Panc1 (cell line): ENCODE results near the gene OARD1.
A peak's percentile ranks its signal among the peaks of the same experiment; 100 is the strongest.

Experiments
- CTCF ChIP-seq: fragments of 450-650 bp; IDR thresholded peaks from 2 replicates; pipeline ENCODE4 v1.5.1; 2017; ENCODE audit warnings: mild to moderate bottlenecking
- POLR2AphosphoS5 ChIP-seq: IDR thresholded peaks from 2 replicates; pipeline ENCODE4 v1.6.1; 2012; ENCODE audit warnings: mild to moderate bottlenecking, low read depth, low read length, moderate library complexity
- TCF7L2 ChIP-seq: IDR thresholded peaks from 2 replicates; pipeline ENCODE4 v1.6.1; 2011; ENCODE audit warnings: mild to moderate bottlenecking, low read depth, low read length, inconsistent platforms
- TF ChIP-seq, protein P1 (sequence below), 2 experiments: IDR thresholded peaks; 2 replicates each; pipeline ENCODE4 v1.6.1; 2011 to 2012; ENCODE audit warnings: low read depth in 2 of 2, control low read depth in 1 of 2, low read length in 1 of 2, mild to moderate bottlenecking in 1 of 2, moderate library complexity in 1 of 2; ENCODE audit not compliant: insufficient read depth in 1 of 2

DNA sequence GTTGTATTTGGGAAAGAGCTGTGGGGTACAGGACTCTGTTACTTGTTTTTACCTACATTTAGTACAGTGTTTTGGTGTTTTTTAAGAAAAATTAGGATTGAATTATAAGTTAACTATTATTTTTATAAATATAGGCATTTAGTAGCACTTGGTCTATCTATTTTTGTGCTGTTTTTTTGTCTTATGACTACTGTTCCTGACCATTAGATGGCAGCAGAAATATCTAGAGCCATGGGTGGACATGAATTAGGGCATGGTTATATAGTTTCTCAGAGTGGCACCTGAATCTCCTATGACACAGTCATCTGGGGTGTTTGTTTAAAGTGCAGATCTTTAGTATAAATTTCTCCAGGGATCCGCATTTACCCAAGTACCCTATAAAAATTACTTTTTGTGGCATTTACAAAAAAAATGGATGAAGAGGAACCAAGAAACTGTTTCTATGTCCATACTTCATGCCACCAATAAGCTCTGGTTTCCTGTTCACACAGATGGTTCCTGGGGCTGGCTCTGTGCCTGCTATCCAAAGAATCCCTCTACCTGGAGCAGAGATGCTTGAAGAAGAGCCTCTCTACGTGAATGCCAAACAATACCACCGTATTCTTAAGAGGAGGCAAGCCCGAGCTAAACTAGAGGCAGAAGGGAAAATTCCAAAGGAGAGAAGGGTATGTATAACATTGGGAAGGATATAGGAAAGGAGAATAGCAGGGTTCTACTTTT is 20.4 kb upstream of the OARD1 start:
- TF ChIP-seq CTCF = peak; percentile 64; the same call in 1 of the 2 replicates
- TF ChIP-seq, protein P1, sequence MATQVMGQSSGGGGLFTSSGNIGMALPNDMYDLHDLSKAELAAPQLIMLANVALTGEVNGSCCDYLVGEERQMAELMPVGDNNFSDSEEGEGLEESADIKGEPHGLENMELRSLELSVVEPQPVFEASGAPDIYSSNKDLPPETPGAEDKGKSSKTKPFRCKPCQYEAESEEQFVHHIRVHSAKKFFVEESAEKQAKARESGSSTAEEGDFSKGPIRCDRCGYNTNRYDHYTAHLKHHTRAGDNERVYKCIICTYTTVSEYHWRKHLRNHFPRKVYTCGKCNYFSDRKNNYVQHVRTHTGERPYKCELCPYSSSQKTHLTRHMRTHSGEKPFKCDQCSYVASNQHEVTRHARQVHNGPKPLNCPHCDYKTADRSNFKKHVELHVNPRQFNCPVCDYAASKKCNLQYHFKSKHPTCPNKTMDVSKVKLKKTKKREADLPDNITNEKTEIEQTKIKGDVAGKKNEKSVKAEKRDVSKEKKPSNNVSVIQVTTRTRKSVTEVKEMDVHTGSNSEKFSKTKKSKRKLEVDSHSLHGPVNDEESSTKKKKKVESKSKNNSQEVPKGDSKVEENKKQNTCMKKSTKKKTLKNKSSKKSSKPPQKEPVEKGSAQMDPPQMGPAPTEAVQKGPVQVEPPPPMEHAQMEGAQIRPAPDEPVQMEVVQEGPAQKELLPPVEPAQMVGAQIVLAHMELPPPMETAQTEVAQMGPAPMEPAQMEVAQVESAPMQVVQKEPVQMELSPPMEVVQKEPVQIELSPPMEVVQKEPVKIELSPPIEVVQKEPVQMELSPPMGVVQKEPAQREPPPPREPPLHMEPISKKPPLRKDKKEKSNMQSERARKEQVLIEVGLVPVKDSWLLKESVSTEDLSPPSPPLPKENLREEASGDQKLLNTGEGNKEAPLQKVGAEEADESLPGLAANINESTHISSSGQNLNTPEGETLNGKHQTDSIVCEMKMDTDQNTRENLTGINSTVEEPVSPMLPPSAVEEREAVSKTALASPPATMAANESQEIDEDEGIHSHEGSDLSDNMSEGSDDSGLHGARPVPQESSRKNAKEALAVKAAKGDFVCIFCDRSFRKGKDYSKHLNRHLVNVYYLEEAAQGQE (IDR thresholded peaks at IDR 0.05; ENCODE audit: insufficient read depth in 1 of 2, low read depth in 2 of 2, low read length in 1 of 2) = no peak
- TF ChIP-seq POLR2AphosphoS5 = no peak
- TF ChIP-seq TCF7L2 = no peak
